H1 (cell line): Measurements from ENCODE around the gene SLC41A2. TPM values are rescaled to one million over a fixed set of nuclear protein-coding genes. Genes with fewer than 3 reads are reported as not detected.
A peak's percentile ranks its signal among the peaks of the same experiment; 100 is the strongest.

ENCODE experiments used
- CTCF ChIA-PET: fragments of 300-600 bp; sonication (Branson Sonifier 250); formaldehyde crosslinking; loops from one replicate; lab custom pipeline; 2021; ENCODE audit not compliant: partially characterized antibody; lab: Charles Lee
- POLR2A ChIA-PET: fragments of 300-600 bp; sonication (Branson Sonifier 250); formaldehyde crosslinking; loops from one replicate; lab custom pipeline; 2021; ENCODE audit warnings: inconsistent platforms; ENCODE audit not compliant: partially characterized antibody; lab: Charles Lee
- DNase-seq, 2 experiments: peaks; one replicate each; pipeline versions ENCODE4 v3.0.0 to v3.0.0-alpha.2; 2010 to 2022; ENCODE audit warnings: low spot score in 2 of 2, low read depth in 1 of 2, mixed read lengths in 1 of 2
- FAIRE-seq: peaks from 2 replicates; lab custom pipeline; 2011; peaks lifted over from hg19 to GRCh38; lab: Jason Lieb, UNC
- H2AFZ ChIP-seq: 2 replicates; pipeline ENCODE4 v1.8.1; 2012; ENCODE audit warnings: low read length, inconsistent platforms
- H2AK5ac ChIP-seq: 2 replicates; pipeline ENCODE4 v1.6.1; 2013; ENCODE audit warnings: low read depth, low read length
- H2BK120ac ChIP-seq: replicated peaks from 2 replicates; pipeline ENCODE3; 2013; ENCODE audit warnings: low read depth, low read length, inconsistent platforms
- H2BK12ac ChIP-seq: 2 replicates; pipeline ENCODE4 v1.6.1; 2013; ENCODE audit warnings: low read depth, low read length
- H2BK15ac ChIP-seq: 2 replicates; pipeline ENCODE4 v1.6.1; 2013; ENCODE audit warnings: low read length
- H2BK20ac ChIP-seq: 2 replicates; pipeline ENCODE4 v1.6.1; 2013; ENCODE audit warnings: low read length
- H2BK5ac ChIP-seq: 2 replicates; pipeline ENCODE4 v1.6.1; 2013; ENCODE audit warnings: low read depth, low read length
- H3K14ac ChIP-seq: 2 replicates; pipeline ENCODE4 v1.6.1; 2013; ENCODE audit warnings: inconsistent platforms; ENCODE audit not compliant: insufficient read length
- H3K18ac ChIP-seq: 2 replicates; pipeline ENCODE4 v1.6.1; 2013; ENCODE audit warnings: low read length; ENCODE audit errors: extremely low read depth
- H3K23ac ChIP-seq: 2 replicates; pipeline ENCODE4 v1.6.1; 2013; ENCODE audit warnings: inconsistent platforms; ENCODE audit not compliant: insufficient read length
- H3K23me2 ChIP-seq: 2 replicates; pipeline ENCODE4 v1.6.1; 2013; ENCODE audit warnings: low read depth, low read length
- H3K27ac ChIP-seq: 2 replicates; pipeline ENCODE4 v1.6.1; 2011; ENCODE audit warnings: low read depth, low read length, inconsistent platforms
- H3K27me3 ChIP-seq, 4 experiments: replicated peaks in 1 of 4; 1 replicate in 1 of 4; 2 replicates in 3 of 4; pipeline versions ENCODE4 v1.6.1 to v1.8.1; 2011 to 2013; ENCODE audit warnings: low read length in 3 of 4, mild to moderate bottlenecking in 3 of 4, inconsistent platforms in 2 of 4, mixed read lengths in 2 of 4, moderate library complexity in 1 of 4; ENCODE audit not compliant: control insufficient read depth in 3 of 4, insufficient read depth in 3 of 4; ENCODE audit errors: extremely low read depth in 1 of 4
- H3K36me3 ChIP-seq, 4 experiments: 2 replicates each; pipeline versions ENCODE4 v1.6.1 to v1.8.1; 2011 to 2013; ENCODE audit warnings: mild to moderate bottlenecking in 4 of 4, low read length in 3 of 4, moderate library complexity in 2 of 4, control low read depth in 1 of 4, inconsistent platforms in 1 of 4; ENCODE audit not compliant: insufficient read depth in 4 of 4, control insufficient read depth in 2 of 4
- H3K4ac ChIP-seq: replicated peaks from 2 replicates; pipeline ENCODE3; 2013; ENCODE audit warnings: low read length, low read depth, mixed read lengths, inconsistent platforms; ENCODE audit not compliant: insufficient read length
- H3K4me1 ChIP-seq, 4 experiments: replicated peaks in 1 of 4; 1 replicate in 1 of 4; 2 replicates in 3 of 4; pipeline versions ENCODE4 v1.6.1 to v1.8.1; 2011 to 2013; ENCODE audit warnings: low read length in 3 of 4, inconsistent platforms in 2 of 4, mixed read lengths in 1 of 4; ENCODE audit not compliant: insufficient read depth in 4 of 4, control insufficient read depth in 3 of 4
- H3K4me2 ChIP-seq, 2 experiments: 2 replicates each; pipeline versions ENCODE4 v1.6.1 to v1.8.1; 2011 to 2013; ENCODE audit warnings: low read depth in 2 of 2, low read length in 2 of 2, control low read depth in 1 of 2, inconsistent platforms in 1 of 2, mild to moderate bottlenecking in 1 of 2; ENCODE audit not compliant: insufficient read depth in 1 of 2
- H3K4me3 ChIP-seq, 4 experiments: fragments of 200-600, 300-600 bp in 1 of 4; sonication (generic), shearing (Covaris generic), sonication (Bioruptor Twin) in 1 of 4; 2 replicates each; pipeline versions ENCODE4 v1.5.1 to v1.8.1; 2011 to 2016; ENCODE audit warnings: low read length in 4 of 4, low read depth in 3 of 4, control low read depth in 2 of 4, inconsistent platforms in 2 of 4, mild to moderate bottlenecking in 2 of 4, mixed read lengths in 1 of 4, moderate library complexity in 1 of 4; ENCODE audit not compliant: insufficient read depth in 2 of 4; ENCODE audit errors: extremely low read depth in 1 of 4
- H3K56ac ChIP-seq: replicated peaks from 2 replicates; pipeline ENCODE3; 2013; ENCODE audit warnings: low read depth, mild to moderate bottlenecking, mixed read lengths, low read length, inconsistent platforms; ENCODE audit not compliant: insufficient read length
- H3K79me1 ChIP-seq: 2 replicates; pipeline ENCODE4 v1.6.1; 2013; ENCODE audit warnings: low read depth, low read length, control low read depth
- H3K79me2 ChIP-seq, 2 experiments: 2 replicates each; pipeline versions ENCODE4 v1.6.1 to v1.8.1; 2012 to 2013; ENCODE audit warnings: low read length in 2 of 2, mild to moderate bottlenecking in 2 of 2, inconsistent platforms in 1 of 2; ENCODE audit not compliant: insufficient read depth in 2 of 2, control insufficient read depth in 1 of 2
- H3K9ac ChIP-seq, 4 experiments: replicated peaks in 1 of 4; 1 replicate in 1 of 4; 2 replicates in 3 of 4; pipeline versions ENCODE4 v1.6.1 to v1.8.1; 2011 to 2013; ENCODE audit warnings: low read depth in 3 of 4, low read length in 3 of 4, control low read depth in 2 of 4, mild to moderate bottlenecking in 2 of 4, moderate library complexity in 2 of 4, inconsistent platforms in 1 of 4; ENCODE audit errors: extremely low read depth in 1 of 4
- H3K9me3 ChIP-seq, 2 experiments: 2 replicates each; pipeline versions ENCODE4 v1.6.1 to v1.8.1; 2012 to 2013; ENCODE audit warnings: mild to moderate bottlenecking in 2 of 2, moderate library complexity in 2 of 2, control low read depth in 1 of 2, inconsistent platforms in 1 of 2, low read depth in 1 of 2, low read length in 1 of 2, mixed read lengths in 1 of 2; ENCODE audit not compliant: insufficient read depth in 2 of 2
- H4K20me1 ChIP-seq, 2 experiments: replicated peaks in 1 of 2; 2 replicates each; pipeline versions ENCODE3 to v1.8.1; 2011 to 2013; ENCODE audit warnings: inconsistent platforms in 2 of 2, low read length in 2 of 2, mild to moderate bottlenecking in 1 of 2; ENCODE audit not compliant: insufficient read depth in 2 of 2, control insufficient read depth in 1 of 2
- H4K5ac ChIP-seq: 2 replicates; pipeline ENCODE4 v1.6.1; 2013; ENCODE audit warnings: low read length, low read depth, mixed read lengths, inconsistent platforms; ENCODE audit not compliant: insufficient read length
- H4K8ac ChIP-seq: 2 replicates; pipeline ENCODE4 v1.8.0; 2013; ENCODE audit warnings: mild to moderate bottlenecking, moderate library complexity, low read length, inconsistent platforms; ENCODE audit not compliant: insufficient read depth; ENCODE audit errors: extremely low read depth
- H4K91ac ChIP-seq: replicated peaks from 2 replicates; pipeline ENCODE3; 2013; ENCODE audit warnings: low read length, mixed read lengths, inconsistent platforms; ENCODE audit not compliant: insufficient read length
- CTCF ChIP-seq, 3 experiments: IDR thresholded peaks; 1 replicate in 2 of 3; 2 replicates in 1 of 3; pipeline versions ENCODE4 v1.5.1 to v1.6.1; 2011; ENCODE audit warnings: low read length in 3 of 3, mild to moderate bottlenecking in 3 of 3, inconsistent platforms in 2 of 3, low read depth in 1 of 3, moderate library complexity in 1 of 3; ENCODE audit not compliant: insufficient read depth in 1 of 3; ENCODE audit errors: control extremely low read depth in 1 of 3
- KDM5A ChIP-seq: fragments of 200-600 bp; IDR thresholded peaks from 2 replicates; pipeline ENCODE4 v1.7.1; 2012; ENCODE audit warnings: mild to moderate bottlenecking, low read length, inconsistent platforms, mixed read lengths
- RAD21 ChIP-seq, 2 experiments: IDR thresholded peaks in 1 of 2; conservative IDR thresholded peaks in 1 of 2; 2 replicates each; pipeline ENCODE4 v1.6.1; 2011; ENCODE audit warnings: low read depth in 2 of 2, low read length in 2 of 2, improper control_type of control experiment in 1 of 2, inconsistent platforms in 1 of 2, mild to moderate bottlenecking in 1 of 2, moderate library complexity in 1 of 2
- WGBS, 2 experiments: shearing (Covaris generic) in 1 of 2; methylation state at CpG; one replicate each; pipeline versions ENCODE4 v1.1.6 to v1.1.7; 2013 to 2015; ENCODE audit warnings: low lambda C conversion rate in 2 of 2, mixed read lengths in 2 of 2, inconsistent platforms in 1 of 2, low coverage in 1 of 2, missing lambda C conversion rate in 1 of 2; ENCODE audit not compliant: insufficient replicate concordance in 2 of 2, insufficient coverage in 1 of 2, insufficient read length in 1 of 2; ENCODE audit errors: extremely low coverage in 1 of 2, missing lambda C conversion rate in 1 of 2; 5-methylcytosine and 5-hydroxymethylcytosine counted together
- polyA plus RNA-seq, 7 experiments: library from polyadenylated mRNA; depleted of rRNA in 3 of 7; stranded (reverse) in 5 of 7; unstranded in 2 of 7; fragments of >200 nt in 5 of 7; fragments of 200-250 nt in 2 of 7; gene quantifications; 1 replicate in 5 of 7; 2 replicates in 1 of 7; 4 replicates in 1 of 7; pipeline versions ENCODE4 v1.2.1 to v1.2.3, GENCODE V29; 2011 to 2013; ENCODE audit warnings: missing spikeins in 2 of 7, mixed read lengths in 2 of 7
- total RNA-seq: library from RNA; stranded (reverse); fragmentation: NEBNext Ultra II Directional; extraction: Animal tissue kit (Norgen Biotek cat#: 25700); gene quantifications from 2 replicates; pipeline ENCODE4 v1.2.1, GENCODE V29; 2021

Gene SLC41A2
- total and polyA plus RNA-seq, 2 of the 8 experiments (the other 6 are each of a cell fraction or from before 2014, with no cell fraction given) = 0.79 to 3.0 TPM

DNA sequence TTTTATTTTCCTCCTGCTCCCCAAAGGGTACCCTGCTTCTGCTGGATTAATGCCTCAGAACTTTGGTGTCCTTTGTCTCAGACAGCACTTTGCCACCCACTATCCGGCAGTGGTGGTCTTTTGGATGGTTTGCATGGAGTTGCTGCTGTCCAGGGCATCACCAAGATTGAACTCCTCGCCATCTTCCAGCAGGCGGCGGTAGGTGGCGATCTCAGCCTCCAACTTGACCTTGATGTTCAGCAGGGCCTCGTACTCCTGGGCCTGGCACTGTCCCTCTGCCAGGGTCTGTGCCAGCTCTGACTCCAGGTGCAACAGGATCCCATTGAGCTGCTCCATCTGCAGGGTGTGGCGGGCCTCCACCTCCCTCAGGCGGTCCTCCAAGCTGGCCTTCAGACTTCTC lies 18.6 kb upstream of the SLC41A2 start:
- H2BK120ac ChIP-seq = no peak overlapping the region
- no peaks in the 10 kb centered on the region for H3K9me3 ChIP-seq
- no peak overlapping the region for H3K23ac ChIP-seq
- peak in 1 of 2 experiments; percentile 57 for DNase-seq
- no peaks in the 10 kb centered on the region for H3K4me1 ChIP-seq
- H3K79me1 ChIP-seq = no peaks in the 10 kb centered on the region
- no peak overlapping the region for H3K4me3 ChIP-seq
- POLR2A ChIA-PET = no interaction called here
- H3K79me2 ChIP-seq = no peaks in the 10 kb centered on the region
- H2BK20ac ChIP-seq = no peak overlapping the region
- no peak overlapping the region for H3K4ac ChIP-seq
- WGBS, 2 experiments = 68% methylated on average over 8 of the region's 8 CpGs; no CpG with 5 or more reads in 1 of the 2 experiments
- H3K56ac ChIP-seq = no peak overlapping the region
- H4K8ac ChIP-seq = no peak overlapping the region
- CTCF ChIA-PET = interaction anchor here (1.0 to 2.2 kb wide), 6 partner anchors 9 to 53 kb away, joined by 3 to 10 read pairs (median 6); partner anchors contain the start of gene NOPCHAP1
- no peak overlapping the region for H3K14ac ChIP-seq
- no peak overlapping the region for H3K4me2 ChIP-seq
- H4K5ac ChIP-seq = no peak overlapping the region
- H3K36me3 ChIP-seq = no peaks in the 10 kb centered on the region
- no peak overlapping the region for H2BK5ac ChIP-seq
- H3K27me3 ChIP-seq = no peaks in the 10 kb centered on the region
- no peak for FAIRE-seq
- no peak overlapping the region for H2AK5ac ChIP-seq
- no peaks in the 10 kb centered on the region for H4K20me1 ChIP-seq
- TF ChIP-seq KDM5A (no peak), CTCF (IDR thresholded peaks at IDR 0.05; ENCODE audit: control extremely low read depth in 1 of 3, insufficient read depth in 1 of 3, low read depth in 1 of 3, low read length in 3 of 3) (peak; percentile 36 to 53 (median 46)), RAD21 (IDR thresholded peaks at IDR 0.05 in 1 of 2, conservative IDR thresholded peaks at IDR 0.05 in 1 of 2; ENCODE audit: low read depth in 2 of 2, low read length in 2 of 2) (peak; percentile 24 to 43; a peak in 3 of 4 replicates)
- H4K91ac ChIP-seq = no peak overlapping the region
- H2BK12ac ChIP-seq = no peak overlapping the region
- no peak overlapping the region for H3K18ac ChIP-seq
- H3K27ac ChIP-seq = no peak overlapping the region
- H2BK15ac ChIP-seq = no peak overlapping the region
- H2AFZ ChIP-seq = no peak overlapping the region
- no peaks in the 10 kb centered on the region for H3K23me2 ChIP-seq
- H3K9ac ChIP-seq = no peak overlapping the region
